Neural progenitor cell (in vitro differentiated cells): ENCODE results near the gene SEC14L1.

Experiments used
- CTCF ChIP-seq: fragments of 200-600 bp; sonication (generic); IDR thresholded peaks from 2 replicates; pipeline ENCODE4 v1.5.1; 2017; ENCODE audit warnings: antibody characterized with exemption, mild to moderate bottlenecking
- EZH2phosphoT487 ChIP-seq: fragments of 200-600 bp; sonication (generic); IDR thresholded peaks from 2 replicates; pipeline ENCODE4 v1.6.1; 2017; ENCODE audit warnings: antibody characterized with exemption

GRCh38 chr17:77205396-77206125 is 64.8 kb downstream of the SEC14L1 start:
- TF ChIP-seq CTCF (no peak), EZH2phosphoT487 (no peak)
